Thyroid gland (tissue), 4 donors: ENCODE results near the gene STX8.

ENCODE experiments used
- CTCF ChIP-seq, 6 experiments: fragments of 200-600 bp in 3 of 6; fragments of 450-650 bp in 3 of 6; sonication (generic) in 3 of 6; IDR thresholded peaks; one replicate each; pipeline ENCODE4 v1.5.1; 2016 to 2019; ENCODE audit warnings: antibody characterized with exemption in 6 of 6, mild to moderate bottlenecking in 2 of 6, inconsistent platforms in 1 of 6, moderate library complexity in 1 of 6
- POLR2A ChIP-seq, 2 donors: fragments of 450-650 bp; IDR thresholded peaks; one replicate each; pipeline ENCODE4 v1.6.1; 2017; ENCODE audit warnings: antibody characterized with exemption in 2 of 2, mild to moderate bottlenecking in 2 of 2, moderate library complexity in 1 of 2

- TF ChIP-seq CTCF (IDR thresholded peaks at IDR 0.05) (no peak), POLR2A (IDR thresholded peaks at IDR 0.05) (no peak)
Measured at GRCh38 chr17:9408868-9409829, 166.5 kb downstream of the STX8 start.
